WTC11 (cell line): ENCODE data around the gene JAKMIP3. TPM values are rescaled to one million over a fixed set of nuclear protein-coding genes. Genes with fewer than 3 reads are reported as not detected.

Experiments
- ATAC-seq: fragments of 200-7000 bp; cut with Tn5 transposase; 2 replicates; pipeline ENCODE4 v1.10.0; 2021; ENCODE audit warnings: mild to moderate bottlenecking, moderate library complexity
- CTCF ChIA-PET: fragments of 300-600 bp; sonication (Branson Sonifier 250); formaldehyde crosslinking; loops from one replicate; lab custom pipeline; 2021; ENCODE audit warnings: antibody characterized with exemption; lab: Charles Lee
- POLR2A ChIA-PET: fragments of 350-600 bp; sonication (Branson Sonifier 250); formaldehyde crosslinking; loops from one replicate; lab custom pipeline; 2021; ENCODE audit warnings: antibody characterized with exemption; lab: Charles Lee
- DNase-seq: peaks from one replicate; pipeline ENCODE4 v3.0.0; 2021; ENCODE audit warnings: low spot score
- H3K27ac Mint-ChIP-seq: 2 replicates; pipeline ENCODE4 v1.8.0; 2021; ENCODE audit warnings: mixed read lengths
- H3K27me3 Mint-ChIP-seq: 2 replicates; pipeline ENCODE4 v1.8.0; 2021; ENCODE audit warnings: low read depth, mild to moderate bottlenecking, moderate library complexity, mixed read lengths
- H3K36me3 Mint-ChIP-seq: 2 replicates; pipeline ENCODE4 v1.8.0; 2021; ENCODE audit warnings: mixed read lengths
- H3K4me1 Mint-ChIP-seq: 2 replicates; pipeline ENCODE4 v1.8.0; 2022; ENCODE audit warnings: mixed read lengths
- H3K4me3 Mint-ChIP-seq: 2 replicates; pipeline ENCODE4 v1.8.0; 2021; ENCODE audit warnings: mild to moderate bottlenecking, moderate library complexity, mixed read lengths
- H3K9me3 Mint-ChIP-seq: 2 replicates; pipeline ENCODE4 v1.8.0; 2021; ENCODE audit warnings: mixed read lengths
- ETV6 ChIP-seq: sonication (generic); formaldehyde crosslinking; IDR thresholded peaks from 2 replicates; pipeline ENCODE4 v1.8.1; 2022; ENCODE audit warnings: mild to moderate bottlenecking, missing genetic modification reagents
- IRF2 ChIP-seq: sonication (generic); formaldehyde crosslinking; IDR thresholded peaks from 2 replicates; pipeline ENCODE4 v1.8.0; 2022; ENCODE audit warnings: low read depth, missing genetic modification reagents, borderline replicate concordance
- KAT7 ChIP-seq: sonication (generic); formaldehyde crosslinking; IDR thresholded peaks from 2 replicates; pipeline ENCODE4 v1.8.1; 2023; ENCODE audit warnings: missing genetic modification reagents, mild to moderate bottlenecking, borderline replicate concordance
- NR2C2 ChIP-seq: sonication (generic); formaldehyde crosslinking; IDR thresholded peaks from 2 replicates; pipeline ENCODE4 v1.8.0; 2022; ENCODE audit warnings: mild to moderate bottlenecking, missing genetic modification reagents
- RORB ChIP-seq: fragments of 250-450 bp; sonication (Bioruptor Pico); IDR thresholded peaks from 2 replicates; pipeline ENCODE4 v1.9.0; 2021; ENCODE audit warnings: mild to moderate bottlenecking
- SMAD3 ChIP-seq: sonication (generic); formaldehyde crosslinking; IDR thresholded peaks from 2 replicates; pipeline ENCODE4 v1.8.0; 2022; ENCODE audit warnings: missing genetic modification reagents, mild to moderate bottlenecking, borderline replicate concordance
- SOX15 ChIP-seq: fragments of 250-450 bp; sonication (Bioruptor Pico); IDR thresholded peaks from 2 replicates; pipeline ENCODE4 v1.9.0; 2021; ENCODE audit warnings: mild to moderate bottlenecking
- USF2 ChIP-seq: sonication (generic); formaldehyde crosslinking; IDR thresholded peaks from 2 replicates; pipeline ENCODE4 v1.8.1; 2023; ENCODE audit warnings: mild to moderate bottlenecking, missing genetic modification reagents, moderate library complexity
- ZNF232 ChIP-seq: sonication (generic); formaldehyde crosslinking; IDR thresholded peaks from 2 replicates; pipeline ENCODE4 v1.8.0; 2022; ENCODE audit warnings: mild to moderate bottlenecking, missing genetic modification reagents
- total RNA-seq: library from RNA; stranded (reverse); gene quantifications from 3 replicates; pipeline ENCODE4 v1.2.3, GENCODE V29; 2021
- TF ChIP-seq, protein P1 (sequence below): sonication (generic); formaldehyde crosslinking; IDR thresholded peaks from 2 replicates; pipeline ENCODE4 v1.8.1; 2023; ENCODE audit warnings: mild to moderate bottlenecking, missing genetic modification reagents
- TF ChIP-seq, protein P2 (sequence below): sonication (generic); formaldehyde crosslinking; IDR thresholded peaks from 2 replicates; pipeline ENCODE4 v1.8.1; 2022; ENCODE audit warnings: low read depth, mild to moderate bottlenecking, moderate library complexity, missing genetic modification reagents, borderline replicate concordance
- TF ChIP-seq, protein P3 (sequence below): fragments of 250-450 bp; sonication (Bioruptor Pico); IDR thresholded peaks from 2 replicates; pipeline ENCODE4 v1.9.0; 2021; ENCODE audit warnings: moderate library complexity, mild to moderate bottlenecking, inconsistent platforms, borderline replicate concordance
- TF ChIP-seq, protein P4 (sequence below): fragments of 250-450 bp; sonication (Bioruptor Pico); IDR thresholded peaks from 2 replicates; pipeline ENCODE4 v1.9.0; 2021; ENCODE audit warnings: mild to moderate bottlenecking
- TF ChIP-seq, protein P5 (sequence below): sonication (generic); formaldehyde crosslinking; conservative IDR thresholded peaks from 2 replicates; pipeline ENCODE4 v1.8.1; 2022; ENCODE audit warnings: mild to moderate bottlenecking, missing genetic modification reagents
- TF ChIP-seq, protein P6 (sequence below): sonication (generic); formaldehyde crosslinking; IDR thresholded peaks from 2 replicates; pipeline ENCODE4 v1.8.1; 2022; ENCODE audit warnings: missing genetic modification reagents, borderline replicate concordance
- TF ChIP-seq, protein P7 (sequence below): sonication (generic); formaldehyde crosslinking; IDR thresholded peaks from 2 replicates; pipeline ENCODE4 v1.8.1; 2023; ENCODE audit warnings: mild to moderate bottlenecking, missing genetic modification reagents, moderate library complexity

JAKMIP3 gene
- total RNA-seq, 1 experiment from 2014 or later, result 1.7 TPM

GRCh38 chr10:132064082-132064755 is 1.5 kb upstream of the JAKMIP3 start (continued):
- TF ChIP-seq, protein P1, sequence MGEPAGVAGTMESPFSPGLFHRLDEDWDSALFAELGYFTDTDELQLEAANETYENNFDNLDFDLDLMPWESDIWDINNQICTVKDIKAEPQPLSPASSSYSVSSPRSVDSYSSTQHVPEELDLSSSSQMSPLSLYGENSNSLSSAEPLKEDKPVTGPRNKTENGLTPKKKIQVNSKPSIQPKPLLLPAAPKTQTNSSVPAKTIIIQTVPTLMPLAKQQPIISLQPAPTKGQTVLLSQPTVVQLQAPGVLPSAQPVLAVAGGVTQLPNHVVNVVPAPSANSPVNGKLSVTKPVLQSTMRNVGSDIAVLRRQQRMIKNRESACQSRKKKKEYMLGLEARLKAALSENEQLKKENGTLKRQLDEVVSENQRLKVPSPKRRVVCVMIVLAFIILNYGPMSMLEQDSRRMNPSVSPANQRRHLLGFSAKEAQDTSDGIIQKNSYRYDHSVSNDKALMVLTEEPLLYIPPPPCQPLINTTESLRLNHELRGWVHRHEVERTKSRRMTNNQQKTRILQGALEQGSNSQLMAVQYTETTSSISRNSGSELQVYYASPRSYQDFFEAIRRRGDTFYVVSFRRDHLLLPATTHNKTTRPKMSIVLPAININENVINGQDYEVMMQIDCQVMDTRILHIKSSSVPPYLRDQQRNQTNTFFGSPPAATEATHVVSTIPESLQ (CRISPR knock-in tag), result no peak
- TF ChIP-seq, protein P2, sequence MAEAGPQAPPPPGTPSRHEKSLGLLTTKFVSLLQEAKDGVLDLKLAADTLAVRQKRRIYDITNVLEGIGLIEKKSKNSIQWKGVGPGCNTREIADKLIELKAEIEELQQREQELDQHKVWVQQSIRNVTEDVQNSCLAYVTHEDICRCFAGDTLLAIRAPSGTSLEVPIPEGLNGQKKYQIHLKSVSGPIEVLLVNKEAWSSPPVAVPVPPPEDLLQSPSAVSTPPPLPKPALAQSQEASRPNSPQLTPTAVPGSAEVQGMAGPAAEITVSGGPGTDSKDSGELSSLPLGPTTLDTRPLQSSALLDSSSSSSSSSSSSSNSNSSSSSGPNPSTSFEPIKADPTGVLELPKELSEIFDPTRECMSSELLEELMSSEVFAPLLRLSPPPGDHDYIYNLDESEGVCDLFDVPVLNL (CRISPR knock-in tag), result no peak
- TF ChIP-seq, protein P3, sequence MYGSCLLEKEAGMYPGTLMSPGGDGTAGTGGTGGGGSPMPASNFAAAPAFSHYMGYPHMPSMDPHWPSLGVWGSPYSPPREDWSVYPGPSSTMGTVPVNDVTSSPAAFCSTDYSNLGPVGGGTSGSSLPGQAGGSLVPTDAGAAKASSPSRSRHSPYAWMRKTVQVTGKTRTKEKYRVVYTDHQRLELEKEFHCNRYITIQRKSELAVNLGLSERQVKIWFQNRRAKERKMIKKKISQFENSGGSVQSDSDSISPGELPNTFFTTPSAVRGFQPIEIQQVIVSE (CRISPR knock-in tag), result no peak
- TF ChIP-seq, protein P4, sequence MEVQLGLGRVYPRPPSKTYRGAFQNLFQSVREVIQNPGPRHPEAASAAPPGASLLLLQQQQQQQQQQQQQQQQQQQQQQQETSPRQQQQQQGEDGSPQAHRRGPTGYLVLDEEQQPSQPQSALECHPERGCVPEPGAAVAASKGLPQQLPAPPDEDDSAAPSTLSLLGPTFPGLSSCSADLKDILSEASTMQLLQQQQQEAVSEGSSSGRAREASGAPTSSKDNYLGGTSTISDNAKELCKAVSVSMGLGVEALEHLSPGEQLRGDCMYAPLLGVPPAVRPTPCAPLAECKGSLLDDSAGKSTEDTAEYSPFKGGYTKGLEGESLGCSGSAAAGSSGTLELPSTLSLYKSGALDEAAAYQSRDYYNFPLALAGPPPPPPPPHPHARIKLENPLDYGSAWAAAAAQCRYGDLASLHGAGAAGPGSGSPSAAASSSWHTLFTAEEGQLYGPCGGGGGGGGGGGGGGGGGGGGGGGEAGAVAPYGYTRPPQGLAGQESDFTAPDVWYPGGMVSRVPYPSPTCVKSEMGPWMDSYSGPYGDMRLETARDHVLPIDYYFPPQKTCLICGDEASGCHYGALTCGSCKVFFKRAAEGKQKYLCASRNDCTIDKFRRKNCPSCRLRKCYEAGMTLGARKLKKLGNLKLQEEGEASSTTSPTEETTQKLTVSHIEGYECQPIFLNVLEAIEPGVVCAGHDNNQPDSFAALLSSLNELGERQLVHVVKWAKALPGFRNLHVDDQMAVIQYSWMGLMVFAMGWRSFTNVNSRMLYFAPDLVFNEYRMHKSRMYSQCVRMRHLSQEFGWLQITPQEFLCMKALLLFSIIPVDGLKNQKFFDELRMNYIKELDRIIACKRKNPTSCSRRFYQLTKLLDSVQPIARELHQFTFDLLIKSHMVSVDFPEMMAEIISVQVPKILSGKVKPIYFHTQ, result no peak
- no peak for TF ChIP-seq RORB
- TF ChIP-seq ZNF232, result no peak
- TF ChIP-seq USF2 (CRISPR knock-in tag), result no peak
- no peak for TF ChIP-seq IRF2 (CRISPR knock-in tag)

GRCh38 chr10:132064771-132065437 is 842 bp upstream of the JAKMIP3 start:
- peaks cover 6% of the 10 kb centered on the region for H3K36me3 Mint-ChIP-seq
- ChIA-PET POLR2A (no interaction called here), CTCF (interaction anchor here (1.2 to 2.4 kb wide), 5 partner anchors 10 to 78 kb away, joined by 4 to 14 read pairs (median 5); no protein-coding TSS in a partner anchor)
- ATAC-seq (peak; percentile 9; the same call in 1 of the 2 replicates), DNase-seq (no peak)
- H3K27ac Mint-ChIP-seq, result no peak overlapping the region
- H3K27me3 Mint-ChIP-seq, result 0 out of 2 replicates have a peak, but pooled peaks cover 4% of the 10 kb centered on the region
- H3K9me3 Mint-ChIP-seq, result peaks cover 10% of the 10 kb centered on the region
- no peak for TF ChIP-seq KAT7 (CRISPR knock-in tag)
- TF ChIP-seq, protein P5, sequence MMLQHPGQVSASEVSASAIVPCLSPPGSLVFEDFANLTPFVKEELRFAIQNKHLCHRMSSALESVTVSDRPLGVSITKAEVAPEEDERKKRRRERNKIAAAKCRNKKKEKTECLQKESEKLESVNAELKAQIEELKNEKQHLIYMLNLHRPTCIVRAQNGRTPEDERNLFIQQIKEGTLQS, result no peak
- TF ChIP-seq NR2C2 (CRISPR knock-in tag), result no peak
- TF ChIP-seq, protein P6, sequence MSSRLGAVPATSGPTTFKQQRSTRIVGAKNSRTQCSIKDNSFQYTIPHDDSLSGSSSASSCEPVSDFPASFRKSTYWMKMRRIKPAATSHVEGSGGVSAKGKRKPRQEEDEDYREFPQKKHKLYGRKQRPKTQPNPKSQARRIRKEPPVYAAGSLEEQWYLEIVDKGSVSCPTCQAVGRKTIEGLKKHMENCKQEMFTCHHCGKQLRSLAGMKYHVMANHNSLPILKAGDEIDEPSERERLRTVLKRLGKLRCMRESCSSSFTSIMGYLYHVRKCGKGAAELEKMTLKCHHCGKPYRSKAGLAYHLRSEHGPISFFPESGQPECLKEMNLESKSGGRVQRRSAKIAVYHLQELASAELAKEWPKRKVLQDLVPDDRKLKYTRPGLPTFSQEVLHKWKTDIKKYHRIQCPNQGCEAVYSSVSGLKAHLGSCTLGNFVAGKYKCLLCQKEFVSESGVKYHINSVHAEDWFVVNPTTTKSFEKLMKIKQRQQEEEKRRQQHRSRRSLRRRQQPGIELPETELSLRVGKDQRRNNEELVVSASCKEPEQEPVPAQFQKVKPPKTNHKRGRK, result no peak
- TF ChIP-seq SMAD3, result no peak
- no peak for TF ChIP-seq SOX15 (CRISPR knock-in tag)
- no peak for TF ChIP-seq ETV6 (CRISPR knock-in tag)
- TF ChIP-seq, protein P7, sequence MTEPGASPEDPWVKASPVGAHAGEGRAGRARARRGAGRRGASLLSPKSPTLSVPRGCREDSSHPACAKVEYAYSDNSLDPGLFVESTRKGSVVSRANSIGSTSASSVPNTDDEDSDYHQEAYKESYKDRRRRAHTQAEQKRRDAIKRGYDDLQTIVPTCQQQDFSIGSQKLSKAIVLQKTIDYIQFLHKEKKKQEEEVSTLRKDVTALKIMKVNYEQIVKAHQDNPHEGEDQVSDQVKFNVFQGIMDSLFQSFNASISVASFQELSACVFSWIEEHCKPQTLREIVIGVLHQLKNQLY (CRISPR knock-in tag), result no peak
- H3K4me1 Mint-ChIP-seq, result peaks cover 25% of the 10 kb centered on the region
- peak overlapping the region; percentile 39; the same call in 1 of the 2 replicates for H3K4me3 Mint-ChIP-seq
